ENCODE data around the gene EPHA1. TPM values are rescaled to one million over a fixed set of nuclear protein-coding genes. Genes with fewer than 3 reads are reported as not detected.

EPHA1 gene
- total RNA-seq, 4 donors from 2014 or later: 0.94 TPM; not detected in 3

- no peak for TF ChIP-seq CTCF (IDR thresholded peaks at IDR 0.05; ENCODE audit: low read depth)
Measured at GRCh38 chr7:143383642-143383957, 25.1 kb downstream of the EPHA1 start.

- no peak for TF ChIP-seq CTCF (IDR thresholded peaks at IDR 0.05; ENCODE audit: low read depth)
Measured at GRCh38 chr7:143382791-143383641, 25.6 kb downstream of the EPHA1 start.

- TF ChIP-seq CTCF (IDR thresholded peaks at IDR 0.05; ENCODE audit: low read depth): no peak
Measured at GRCh38 chr7:143382126-143382790, 26.4 kb downstream of the EPHA1 start.

GRCh38 chr7:143381427-143382125, 27.1 kb downstream of the EPHA1 start:
- no peak for TF ChIP-seq CTCF (IDR thresholded peaks at IDR 0.05; ENCODE audit: low read depth)

GRCh38 chr7:143380646-143381426, 27.8 kb downstream of the EPHA1 start, which contains the start of gene ZYX:
TSS of gene ZYX (plus strand) at chr7:143381345. CDS start at chr7:143381572, 227 bp downstream.
- TF ChIP-seq CTCF (IDR thresholded peaks at IDR 0.05; ENCODE audit: low read depth): no peak

GRCh38 chr7:143380260-143380645, 28.4 kb downstream of the EPHA1 start:
- no peak for TF ChIP-seq CTCF (IDR thresholded peaks at IDR 0.05; ENCODE audit: low read depth)
